Hematopoietic multipotent progenitor cell treated with erythropoietin and hydrocortisone succinate and interleukin-3 and kit ligand, for 4 days (in vitro differentiated cells): ENCODE results near the gene CNTNAP2.

ENCODE experiments used
- DNase-seq: peaks from one replicate; pipeline ENCODE4 v3.0.0-alpha.2; 2015

Gene CNTNAP2

DNA sequence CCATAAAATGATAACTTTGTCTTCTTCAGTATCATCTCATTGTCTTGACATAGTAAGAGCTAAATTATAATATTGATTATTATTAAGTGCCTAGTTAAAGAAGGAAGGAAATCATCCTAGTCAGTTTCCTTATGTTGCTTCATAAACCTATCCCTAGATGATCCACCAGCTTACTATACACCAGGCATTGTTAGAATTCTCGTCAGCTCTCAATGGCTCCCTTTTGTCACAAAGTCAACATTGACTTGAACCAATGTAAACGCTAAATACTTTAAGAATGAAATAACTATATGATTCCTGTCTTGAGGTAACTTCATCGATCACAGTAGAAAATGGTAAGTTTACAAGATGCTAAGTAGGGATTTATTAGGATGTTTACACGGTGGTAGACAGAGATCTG is 1162.9 kb downstream of the CNTNAP2 start:
- no peak for DNase-seq

DNA sequence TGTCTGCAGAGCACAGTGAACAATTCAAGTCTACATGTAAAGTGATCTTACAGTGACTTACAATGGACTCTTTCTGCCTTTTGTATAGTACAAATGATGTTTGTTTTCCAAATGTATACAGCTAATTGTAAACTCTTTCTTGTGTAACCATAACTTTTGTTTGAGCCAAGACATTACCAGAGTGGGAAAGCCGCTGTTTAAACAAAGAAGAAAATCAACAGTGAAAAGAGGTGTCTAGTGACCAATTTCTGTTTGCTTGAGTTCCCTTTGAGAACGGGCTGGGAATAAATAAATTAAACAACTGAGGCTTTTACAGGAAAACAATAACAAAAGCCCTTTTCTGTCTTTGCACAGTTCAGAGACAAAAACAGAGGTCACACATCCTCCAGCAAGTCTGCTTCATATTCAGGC is 1163.4 kb downstream of the CNTNAP2 start:
- no peak for DNase-seq

- DNase-seq, result no peak
Observed at GRCh38 chr7:147282204-147282603, 1165.6 kb downstream of the CNTNAP2 start.

DNA sequence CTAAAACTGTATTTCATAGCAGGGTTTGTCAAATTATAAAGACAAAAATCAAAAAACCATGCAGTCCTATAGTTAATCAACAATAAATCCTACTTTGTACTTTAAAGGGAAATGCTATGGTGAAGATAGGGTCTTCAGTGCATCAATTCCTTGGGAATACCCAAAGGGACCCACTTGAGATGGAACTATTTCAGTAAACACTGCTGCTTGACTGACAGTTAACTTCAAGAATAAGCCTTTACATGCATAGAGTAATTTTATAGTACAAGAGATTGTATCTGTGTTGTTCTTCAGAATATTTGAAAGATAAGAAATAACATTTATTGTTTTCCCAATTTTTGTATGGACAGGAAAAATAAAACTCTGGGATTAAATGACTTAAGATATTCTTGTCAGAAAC is 1179.6 kb downstream of the CNTNAP2 start:
- DNase-seq, result no peak

GRCh38 chr7:147296986-147297385 is 1180.4 kb downstream of the CNTNAP2 start:
- DNase-seq, result no peak

GRCh38 chr7:147298611-147299043 is 1182.0 kb downstream of the CNTNAP2 start:
- DNase-seq, result peak; percentile 58

GRCh38 chr7:147300293-147300692 is 1183.7 kb downstream of the CNTNAP2 start:
- DNase-seq, result no peak

DNA sequence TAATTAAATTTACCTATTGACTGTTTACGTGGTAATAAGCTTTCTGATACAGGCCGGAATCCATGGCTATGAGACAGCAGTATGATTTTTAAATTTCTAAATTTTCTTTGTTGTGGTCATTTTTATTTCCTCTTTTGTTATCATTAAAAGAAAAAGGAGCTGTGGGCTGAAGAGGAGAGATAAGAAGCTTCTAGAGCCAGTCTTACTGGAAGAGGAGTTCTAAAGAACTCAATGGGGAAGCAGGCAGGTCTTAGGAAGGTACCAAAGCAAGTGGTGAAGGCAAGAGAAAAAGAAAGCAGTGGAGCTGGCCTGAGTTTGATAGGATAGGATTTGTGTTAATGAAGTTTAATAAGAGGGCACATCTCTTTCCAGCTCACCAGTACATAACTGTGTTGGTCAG is 1187.8 kb downstream of the CNTNAP2 start:
- DNase-seq, result peak; percentile 93

GRCh38 chr7:147305827-147306226 is 1189.2 kb downstream of the CNTNAP2 start:
- DNase-seq, result peak; percentile 20

GRCh38 chr7:147308539-147308938 is 1191.9 kb downstream of the CNTNAP2 start:
- DNase-seq, result no peak

DNA sequence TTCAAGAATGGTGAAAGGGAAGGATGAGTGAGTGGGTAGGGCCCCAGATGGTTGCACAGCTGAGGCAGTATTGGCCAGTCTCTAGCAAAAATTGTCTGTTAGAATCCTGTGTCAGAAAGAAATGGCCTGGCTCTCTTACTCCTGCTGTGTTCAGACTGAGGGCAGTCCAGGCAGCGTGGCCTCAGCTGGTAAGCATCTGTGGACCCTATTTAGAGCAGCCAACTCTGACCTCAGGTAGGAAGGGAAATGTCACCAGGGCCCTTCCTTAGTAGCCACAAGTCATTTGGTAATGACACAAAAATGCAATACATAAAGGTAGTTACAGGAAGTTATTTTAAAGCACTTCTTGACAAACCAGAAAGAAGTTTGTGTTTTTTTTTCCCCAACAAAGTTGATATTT is 1194.7 kb downstream of the CNTNAP2 start:
- DNase-seq, result peak; percentile 54

- DNase-seq, result no peak
Observed at GRCh38 chr7:147321504-147321903, 1204.9 kb downstream of the CNTNAP2 start.

DNA sequence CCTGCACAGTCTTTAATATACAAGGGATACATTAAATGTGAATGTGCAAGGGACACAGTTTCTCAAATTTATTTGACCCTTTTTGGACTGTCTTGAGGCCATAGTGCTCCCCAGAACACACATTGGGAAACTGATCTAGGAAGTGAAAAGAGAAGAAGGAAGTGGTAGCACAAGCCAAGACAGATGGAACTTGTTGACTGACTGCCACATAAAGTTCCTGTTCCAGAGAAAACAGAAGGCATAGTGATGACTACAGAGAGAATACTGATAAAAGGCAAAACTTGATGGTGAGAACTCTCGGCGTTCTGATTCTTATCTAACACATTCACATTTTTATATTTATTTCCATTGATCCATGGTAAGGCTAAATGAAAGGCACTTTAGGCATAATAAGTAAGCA is 1216.4 kb downstream of the CNTNAP2 start:
- no peak for DNase-seq

GRCh38 chr7:147363101-147363500 is 1246.5 kb downstream of the CNTNAP2 start:
- no peak for DNase-seq

GRCh38 chr7:147376192-147376591 is 1259.6 kb downstream of the CNTNAP2 start:
- DNase-seq, result peak; percentile 60

DNA sequence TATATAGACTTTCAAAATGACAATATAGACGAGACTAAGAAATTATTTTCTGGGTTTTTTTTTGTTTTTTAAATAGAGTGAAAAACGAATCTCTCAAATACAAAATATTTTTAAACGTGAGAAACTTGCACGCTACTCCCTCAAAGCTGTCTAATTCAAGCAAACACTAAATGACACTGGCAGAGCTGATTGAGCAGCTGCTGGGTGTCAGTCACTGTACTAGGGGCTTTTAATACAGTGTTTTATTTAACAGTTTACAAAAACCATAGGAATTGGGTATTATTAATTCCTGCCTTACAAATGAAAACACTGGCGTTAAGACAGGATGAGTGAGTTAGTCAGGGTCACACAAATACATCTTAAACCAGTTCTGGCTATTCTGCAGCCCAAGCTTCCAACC is 1264.3 kb downstream of the CNTNAP2 start:
- DNase-seq, result no peak

- no peak for DNase-seq
Observed at GRCh38 chr7:147394329-147394728, 1277.7 kb downstream of the CNTNAP2 start.

DNA sequence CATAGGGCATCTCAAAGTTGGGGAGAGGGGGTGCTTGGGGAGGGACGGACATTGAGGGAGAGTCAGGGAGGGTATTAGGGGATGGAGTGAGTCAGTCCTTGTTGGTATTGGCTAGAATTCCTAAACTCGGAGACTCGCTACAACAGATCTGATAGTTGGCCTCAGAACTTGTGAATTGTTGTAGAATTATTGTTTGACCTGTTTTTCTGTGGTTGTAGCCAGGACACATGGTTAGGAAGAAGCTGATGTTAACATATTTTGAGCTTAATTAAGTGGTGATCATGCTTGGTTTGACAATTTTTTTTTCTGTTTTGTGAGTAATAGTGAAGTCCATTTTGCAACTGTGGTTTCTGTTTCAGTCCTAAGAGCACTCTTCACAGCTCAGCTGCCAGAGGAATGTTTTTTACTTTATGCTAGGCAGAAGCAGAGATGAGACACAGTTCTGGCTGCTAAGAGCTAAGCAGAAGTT is 1283.7 kb downstream of the CNTNAP2 start:
- no peak for DNase-seq

GRCh38 chr7:147400925-147401324 is 1284.3 kb downstream of the CNTNAP2 start:
- DNase-seq, result no peak

DNA sequence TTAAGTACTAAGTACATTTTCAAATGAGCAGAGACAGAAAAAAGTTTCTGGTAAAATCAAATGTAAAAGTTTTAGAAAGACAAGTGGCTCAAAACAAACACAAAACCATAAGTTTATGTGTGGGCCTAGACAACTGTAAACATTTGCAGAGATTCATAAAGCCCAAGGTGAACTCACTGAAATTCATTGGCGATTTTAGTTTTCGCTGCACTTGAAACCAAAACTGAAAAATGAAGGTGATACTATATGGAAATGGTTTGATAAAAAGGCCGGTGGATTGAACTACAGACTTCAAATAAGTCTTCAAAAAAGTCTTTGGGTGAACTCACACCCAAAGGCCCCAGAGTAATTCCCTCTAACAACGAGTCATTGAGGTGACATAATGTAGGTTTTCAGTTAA is 1289.0 kb downstream of the CNTNAP2 start:
- DNase-seq, result no peak

GRCh38 chr7:147406521-147407135 is 1290.0 kb downstream of the CNTNAP2 start:
- no peak for DNase-seq

GRCh38 chr7:147411096-147411495 is 1294.5 kb downstream of the CNTNAP2 start:
- DNase-seq, result no peak

DNA sequence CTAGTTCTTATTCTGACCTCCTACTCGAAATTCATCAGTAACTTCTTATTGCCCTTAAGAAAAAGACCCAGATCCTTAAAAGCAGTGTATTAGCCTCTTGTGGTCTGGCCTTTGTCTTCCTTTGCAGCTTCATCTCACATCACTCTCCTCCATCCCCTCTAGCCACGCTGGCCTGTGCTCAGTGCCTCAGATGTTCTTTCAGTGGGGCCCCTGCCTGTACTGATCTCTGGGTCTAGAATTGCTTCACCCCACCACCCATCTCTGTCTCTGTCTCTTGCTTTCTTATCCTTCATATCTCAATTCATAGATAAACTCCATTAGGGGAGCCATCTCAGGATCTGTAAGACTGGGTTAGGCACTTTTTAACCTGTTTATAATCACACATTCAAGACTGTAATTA is 1295.5 kb downstream of the CNTNAP2 start:
- no peak for DNase-seq

GRCh38 chr7:147412782-147413556 is 1296.4 kb downstream of the CNTNAP2 start:
- no peak for DNase-seq

GRCh38 chr7:147413557-147413870 is 1296.9 kb downstream of the CNTNAP2 start:
- DNase-seq, result no peak
